HG02885 (cell line): Measurements from ENCODE around the gene FMNL2.

Experiments
- ATAC-seq: cut with Tn5 transposase; IDR thresholded peaks from one replicate; pipeline ENCODE4 v1.9.1; 2021; ENCODE audit warnings: mild to moderate bottlenecking; ENCODE audit not compliant: unreplicated experiment, poor library complexity

FMNL2 gene

GRCh38 chr2:152440049-152440448, 105.1 kb downstream of the FMNL2 start:
- no peak for ATAC-seq

DNA sequence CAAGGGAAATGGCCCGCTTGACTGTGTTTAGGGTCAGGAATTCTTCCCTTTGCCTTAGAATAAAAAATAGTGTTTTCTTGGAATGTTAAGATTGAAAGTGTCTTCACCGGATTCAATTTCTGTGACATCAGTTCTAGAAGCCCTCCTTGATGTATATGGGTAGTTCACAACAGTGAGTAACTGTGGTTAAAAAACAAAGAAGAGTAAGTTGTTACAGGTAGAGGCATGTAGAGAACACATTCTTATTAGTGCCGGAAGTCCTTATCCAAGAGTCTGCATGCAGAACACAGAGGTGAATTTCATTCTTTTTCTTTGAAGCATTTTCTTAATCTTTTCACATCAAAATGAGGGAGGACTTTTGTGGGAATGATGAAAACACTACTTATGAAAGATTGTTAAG, 105.5 kb downstream of the FMNL2 start:
- ATAC-seq, result no peak

- ATAC-seq, result no peak
Observed at GRCh38 chr2:152441961-152442360, 107.0 kb downstream of the FMNL2 start.

GRCh38 chr2:152443771-152444170, 108.8 kb downstream of the FMNL2 start:
- no peak for ATAC-seq

DNA sequence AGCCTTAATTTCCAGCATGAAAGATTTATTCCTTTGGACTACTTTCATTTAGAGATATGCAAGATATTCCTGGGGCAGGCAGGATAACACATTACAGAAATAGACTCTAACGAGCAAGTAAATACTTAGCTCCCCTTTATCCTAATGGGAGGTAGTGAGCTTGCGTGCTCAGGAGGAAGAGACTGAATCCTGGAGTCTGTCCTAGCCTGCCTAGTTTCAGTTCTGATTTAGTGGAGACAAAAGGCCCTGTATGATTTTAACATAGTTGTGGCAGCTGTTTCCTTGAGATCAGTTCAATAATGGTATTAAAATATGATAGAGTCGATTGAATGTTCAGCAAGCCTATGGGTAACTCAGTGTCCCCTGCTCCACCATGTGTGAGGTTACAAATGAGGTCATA, 109.5 kb downstream of the FMNL2 start:
- no peak for ATAC-seq

GRCh38 chr2:152445375-152445774, 110.4 kb downstream of the FMNL2 start:
- peak; percentile 9 for ATAC-seq

DNA sequence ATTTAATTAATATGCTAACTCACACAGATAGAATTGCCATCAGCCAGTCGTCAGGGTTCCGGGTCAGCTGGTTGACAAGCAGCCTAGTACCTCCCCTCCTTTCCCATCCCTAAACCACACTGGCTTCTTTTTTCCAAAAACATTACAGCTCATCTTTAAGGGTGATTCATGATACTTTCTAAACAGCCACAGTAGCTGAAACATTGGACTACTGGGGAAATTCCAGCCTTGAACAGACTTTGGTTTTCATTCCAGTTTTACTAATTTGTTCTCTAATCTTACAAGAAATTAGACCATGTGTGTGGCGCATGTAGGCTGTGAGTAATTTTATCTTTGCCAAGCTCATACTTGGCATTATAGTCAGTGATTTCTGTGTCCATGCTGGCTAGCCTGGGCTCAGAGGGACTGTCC, 110.8 kb downstream of the FMNL2 start:
- ATAC-seq, result peak; percentile 41

GRCh38 chr2:152446213-152446612, 111.2 kb downstream of the FMNL2 start:
- no peak for ATAC-seq

DNA sequence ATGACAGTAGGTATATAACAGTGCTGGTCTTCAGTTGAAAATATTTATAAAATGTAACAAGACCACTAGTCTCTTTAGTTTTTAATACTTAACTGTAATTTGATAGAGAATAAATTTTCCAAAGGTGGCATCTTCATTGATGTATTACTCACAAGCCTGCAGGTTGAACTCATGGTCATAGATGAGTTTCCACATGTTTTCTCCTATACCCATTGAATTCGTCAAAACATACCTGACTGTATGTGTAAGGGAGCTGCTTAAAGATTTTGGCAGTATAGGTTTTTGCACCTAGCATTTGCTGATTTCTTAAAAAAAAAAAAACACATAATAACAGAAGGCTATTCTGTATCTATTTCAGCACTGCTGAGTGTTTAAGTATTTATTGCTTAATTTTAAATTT, 112.9 kb downstream of the FMNL2 start:
- ATAC-seq, result no peak

GRCh38 chr2:152448606-152449005, 113.6 kb downstream of the FMNL2 start:
- ATAC-seq, result no peak

- ATAC-seq, result no peak
Observed at GRCh38 chr2:152449578-152449977, 114.6 kb downstream of the FMNL2 start.

DNA sequence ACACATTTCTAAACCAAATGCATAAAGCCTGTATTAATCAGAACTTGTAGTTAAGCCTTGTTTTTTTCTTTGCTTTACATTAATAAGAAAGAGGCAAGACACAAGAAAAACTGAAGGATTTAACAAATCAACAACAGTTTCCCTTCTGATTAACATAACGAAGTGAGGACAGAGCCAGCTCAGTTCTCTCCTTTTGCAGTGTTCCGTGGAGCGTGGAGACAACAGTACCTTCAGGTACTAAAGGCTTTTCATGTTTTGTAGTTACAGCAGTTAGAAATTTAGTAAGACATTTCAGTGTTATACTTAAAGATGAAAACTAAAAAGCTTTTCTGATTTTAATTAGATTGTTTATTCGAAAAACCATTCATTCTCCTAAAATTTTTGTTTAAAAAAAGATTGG, 115.2 kb downstream of the FMNL2 start:
- ATAC-seq, result no peak

DNA sequence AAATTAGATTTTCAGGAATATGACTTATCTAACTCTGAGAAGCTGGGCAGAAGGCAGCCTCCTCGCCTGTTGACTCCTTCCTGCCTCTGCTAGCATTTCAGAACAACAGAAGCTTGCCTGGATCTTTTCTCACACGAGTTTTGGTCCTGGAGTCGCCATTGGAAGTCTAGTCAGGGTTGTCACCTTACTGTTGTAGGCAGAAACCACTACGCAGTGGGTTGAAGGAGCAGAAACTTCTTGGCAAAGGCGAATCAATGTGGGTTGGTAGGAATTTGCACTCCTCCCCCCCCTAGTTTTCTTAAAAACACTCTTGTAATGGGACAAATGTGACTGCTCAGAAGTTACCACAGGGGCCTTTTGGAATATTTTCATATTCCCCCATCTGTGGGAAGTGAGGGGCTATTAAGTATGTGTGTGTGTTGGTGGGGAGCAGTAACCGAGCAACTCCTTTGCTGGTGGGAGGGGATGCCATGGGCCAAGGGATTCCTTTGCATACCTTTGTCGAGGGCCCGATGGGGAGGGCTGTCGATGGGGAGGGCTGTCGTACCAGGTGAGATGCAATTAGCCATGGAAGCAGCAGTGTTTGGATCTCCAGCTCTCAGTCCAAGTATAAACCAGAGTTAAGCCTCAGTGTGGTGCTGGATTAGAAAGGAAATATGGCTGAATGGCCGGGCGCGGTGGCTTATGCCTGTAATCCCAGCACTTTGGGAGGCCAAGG, 117.4 kb downstream of the FMNL2 start:
- ATAC-seq, result no peak

DNA sequence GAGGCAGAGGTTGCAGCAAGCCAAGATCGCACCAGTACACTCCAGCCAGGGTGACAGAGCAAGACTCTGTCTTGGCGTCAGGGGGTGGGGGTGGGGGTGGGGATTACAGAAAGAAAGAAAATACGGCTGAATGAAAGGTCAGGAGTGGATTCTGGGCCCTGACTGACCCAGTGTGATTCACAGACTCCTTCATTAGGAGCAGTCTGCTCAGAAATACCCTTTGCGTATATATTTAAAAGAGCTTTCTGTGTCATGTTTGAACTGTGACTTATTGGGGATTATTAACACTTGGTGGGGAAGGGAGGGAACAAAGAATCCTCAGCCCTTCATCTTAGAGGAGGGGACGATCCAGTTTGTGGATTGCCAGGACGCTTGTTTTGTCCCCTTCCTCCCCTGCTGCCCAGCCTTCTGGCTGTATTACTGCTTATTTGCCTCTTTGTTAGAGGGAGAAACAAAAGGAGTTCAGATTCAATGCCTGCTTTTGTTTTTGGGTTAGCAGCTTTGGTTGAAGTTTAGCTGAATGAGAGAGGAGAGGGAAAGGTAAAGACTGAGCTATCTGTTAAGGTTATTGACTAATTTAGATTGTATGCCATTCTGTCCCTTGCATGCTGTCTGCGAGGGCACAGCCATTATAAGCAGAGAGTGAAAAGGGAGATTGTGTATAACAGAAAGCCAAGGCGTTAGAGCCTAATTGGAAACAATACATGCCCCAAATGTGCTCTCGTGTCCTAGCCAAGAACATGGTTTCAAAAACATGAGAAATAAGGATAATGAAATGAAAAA, 118.3 kb downstream of the FMNL2 start:
- no peak for ATAC-seq

DNA sequence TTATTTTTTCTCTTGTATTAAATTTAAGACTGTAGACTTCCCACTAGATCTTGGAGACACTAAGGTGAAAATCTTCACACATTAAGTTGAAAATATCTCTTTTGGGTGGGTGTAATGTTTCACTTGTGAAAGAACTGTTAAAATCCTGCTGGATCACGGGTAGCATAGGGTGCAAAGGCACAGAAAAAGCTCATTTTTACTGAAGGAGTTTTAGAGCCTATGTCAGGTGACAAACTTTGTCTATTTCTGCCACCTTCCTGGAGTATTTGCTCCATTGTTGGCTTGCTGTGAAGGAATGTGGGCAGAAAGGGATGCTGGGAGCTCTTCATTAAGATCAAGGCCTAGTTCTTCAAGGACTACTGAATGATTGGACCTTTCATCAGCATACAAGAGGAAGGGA, 119.4 kb downstream of the FMNL2 start:
- no peak for ATAC-seq

- no peak for ATAC-seq
Observed at GRCh38 chr2:152454960-152455359, 120.0 kb downstream of the FMNL2 start.

- ATAC-seq, result no peak
Observed at GRCh38 chr2:152455738-152456137, 120.8 kb downstream of the FMNL2 start.

- ATAC-seq, result no peak
Observed at GRCh38 chr2:152456262-152456661, 121.3 kb downstream of the FMNL2 start.

DNA sequence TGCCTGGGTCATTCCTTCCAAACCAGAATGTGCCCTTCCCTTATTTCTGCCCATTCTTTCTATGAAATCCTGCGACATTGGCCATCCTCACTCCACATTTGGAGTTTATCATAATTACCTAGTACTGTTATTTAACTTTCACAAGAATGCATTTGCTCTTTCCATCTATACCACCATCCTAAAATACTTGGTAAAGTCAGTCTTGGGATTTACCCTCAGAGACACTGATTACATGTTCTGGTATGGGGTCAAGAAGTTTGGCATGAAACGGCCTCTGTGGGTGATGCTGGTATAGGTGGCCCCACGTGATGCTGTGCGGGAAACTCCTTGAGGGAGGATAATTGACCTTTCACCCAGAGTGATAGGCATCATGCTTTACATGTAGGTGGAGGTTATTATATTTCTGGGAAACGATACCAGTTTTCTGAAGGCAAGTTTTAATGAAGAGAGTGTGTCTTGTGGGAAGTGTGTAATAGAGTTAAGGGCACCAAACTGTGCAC, 123.5 kb downstream of the FMNL2 start:
- no peak for ATAC-seq

DNA sequence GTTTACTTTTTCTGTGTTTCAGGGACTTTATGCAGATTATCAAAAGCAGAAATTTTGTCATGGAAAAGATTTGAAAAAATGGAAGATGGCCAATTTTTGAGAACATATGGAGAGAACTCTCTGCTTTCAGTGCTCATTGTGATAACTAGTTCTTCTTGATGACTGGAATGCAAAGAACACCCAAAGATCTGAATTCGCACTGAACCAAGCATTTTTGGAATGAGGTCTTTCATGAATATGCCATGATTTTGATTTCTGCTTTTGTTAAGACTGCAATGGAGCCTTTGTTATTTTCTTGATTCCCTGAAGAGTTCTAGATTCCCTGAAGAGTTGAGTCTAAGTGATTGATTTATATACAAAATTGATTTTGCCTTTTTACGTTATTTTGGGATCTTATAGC, 124.1 kb downstream of the FMNL2 start:
- no peak for ATAC-seq

DNA sequence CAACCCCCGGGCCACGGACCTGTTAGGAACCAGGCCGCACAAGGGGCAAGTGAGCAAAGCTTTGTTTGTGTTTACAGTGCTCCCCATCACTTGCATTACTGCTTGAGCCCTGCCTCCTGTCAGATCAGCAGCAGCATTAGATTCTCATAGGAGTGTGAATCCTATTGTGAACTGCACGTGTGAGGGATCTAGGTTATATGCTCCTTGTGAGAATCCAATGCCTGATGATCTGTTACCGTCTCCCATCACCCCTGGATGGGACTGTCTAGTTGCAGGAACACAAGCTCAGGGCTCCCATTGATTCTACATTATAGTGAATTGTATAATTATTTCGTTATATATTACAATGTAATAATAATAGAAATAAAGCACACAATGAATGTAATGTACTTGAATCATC, 125.6 kb downstream of the FMNL2 start:
- ATAC-seq, result no peak

DNA sequence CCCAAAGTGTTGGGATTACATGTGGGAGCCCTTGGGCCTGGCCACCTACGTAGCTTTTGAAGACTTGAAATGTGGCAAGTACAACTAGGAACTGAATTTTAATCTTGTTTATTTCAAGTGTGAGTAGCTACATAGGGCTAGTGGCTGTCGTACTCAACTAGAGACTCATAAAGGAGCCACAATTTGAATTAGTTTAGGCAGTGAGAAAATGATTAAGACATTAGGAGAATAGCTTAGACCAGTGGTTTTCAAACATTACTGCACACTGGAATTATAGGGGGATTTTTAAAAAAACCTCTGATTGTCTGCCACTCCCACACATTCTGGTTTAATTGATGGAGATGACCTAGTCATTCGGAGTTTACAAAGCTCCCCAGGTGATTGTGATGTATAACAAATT, 127.1 kb downstream of the FMNL2 start:
- ATAC-seq, result no peak
